ENCODE results near the gene RNF126.

The RNF126 gene

DNA sequence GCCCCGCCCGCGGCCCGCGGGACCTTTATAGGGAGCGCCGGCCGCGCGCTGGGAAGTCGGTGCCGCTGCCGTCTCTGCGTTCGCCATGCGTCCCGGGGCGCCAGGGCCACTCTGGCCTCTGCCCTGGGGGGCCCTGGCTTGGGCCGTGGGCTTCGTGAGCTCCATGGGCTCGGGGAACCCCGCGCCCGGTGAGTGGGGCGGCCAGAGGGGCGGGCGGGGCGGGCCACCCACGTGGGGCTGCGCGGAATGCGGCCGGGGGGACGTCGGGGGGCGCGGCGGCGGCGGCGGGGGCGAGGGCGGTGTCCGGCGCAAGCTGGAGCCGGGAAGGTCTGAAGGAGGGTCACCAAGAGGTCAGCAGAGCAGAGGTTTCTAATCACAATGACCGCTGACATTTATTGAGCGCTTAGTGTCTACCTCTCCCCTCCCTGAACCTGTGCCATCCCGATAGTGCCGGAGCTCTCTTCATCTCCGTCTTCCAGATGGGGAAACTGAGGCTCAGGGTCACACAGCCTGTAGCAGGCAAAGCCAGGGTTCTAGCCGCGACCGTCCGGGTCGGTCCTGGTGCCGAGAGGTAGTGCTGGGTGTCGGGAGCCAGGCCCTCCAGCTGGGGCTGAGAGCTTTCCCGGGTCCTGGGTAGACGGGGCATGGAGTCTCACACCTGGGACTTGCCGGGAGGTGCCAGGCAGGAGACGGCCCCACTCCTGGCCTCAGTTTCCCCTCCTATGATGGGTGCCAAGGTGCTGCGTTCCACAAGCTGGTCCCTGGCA, 13.5 kb upstream of the RNF126 start, which contains the start of gene FSTL3:
Gene FSTL3 (plus strand): TSS at position 54 of the 767 bp plus-strand sequence. CDS start 32 bp downstream, at position 86.
- Histone ChIP-seq H3K4me2 (ENCODE audit: low read length) (no peak within 1 kb of the TSS), H3K36me3 (ENCODE audit: control insufficient read depth, low read length) (no peaks in the 10 kb centered on the region), H3K9me3 (ENCODE audit: control insufficient read depth, insufficient read depth, low read length) (no peaks in the 10 kb centered on the region), H3K9me2 (replicated peaks; ENCODE audit: control insufficient read depth, low read length) (no peaks in the 10 kb centered on the region), H3F3A (ENCODE audit: control insufficient read depth, insufficient read depth) (0 out of 2 replicates have a peak, but pooled peaks cover 4% of the 10 kb centered on the region), H4K20me1 (ENCODE audit: control insufficient read depth, insufficient read depth, low read depth, low read length) (no peaks in the 10 kb centered on the region; the same call in 1 of the 2 replicates), H3K27ac (ENCODE audit: low read depth, low read length) (no peak within 1 kb of the TSS), H3K4me1 (ENCODE audit: control insufficient read depth, low read length) (peaks cover 17% of the 10 kb centered on the region), H3K4me3 (ENCODE audit: low read length) (no peak within 1 kb of the TSS), H3K27me3 (ENCODE audit: control insufficient read depth, low read length) (peaks cover 14% of the 10 kb centered on the region), H3K79me2 (ENCODE audit: control insufficient read depth, low read length) (peaks cover 5% of the 10 kb centered on the region; the same call in 1 of the 2 replicates)
- TF ChIP-seq, protein P1, sequence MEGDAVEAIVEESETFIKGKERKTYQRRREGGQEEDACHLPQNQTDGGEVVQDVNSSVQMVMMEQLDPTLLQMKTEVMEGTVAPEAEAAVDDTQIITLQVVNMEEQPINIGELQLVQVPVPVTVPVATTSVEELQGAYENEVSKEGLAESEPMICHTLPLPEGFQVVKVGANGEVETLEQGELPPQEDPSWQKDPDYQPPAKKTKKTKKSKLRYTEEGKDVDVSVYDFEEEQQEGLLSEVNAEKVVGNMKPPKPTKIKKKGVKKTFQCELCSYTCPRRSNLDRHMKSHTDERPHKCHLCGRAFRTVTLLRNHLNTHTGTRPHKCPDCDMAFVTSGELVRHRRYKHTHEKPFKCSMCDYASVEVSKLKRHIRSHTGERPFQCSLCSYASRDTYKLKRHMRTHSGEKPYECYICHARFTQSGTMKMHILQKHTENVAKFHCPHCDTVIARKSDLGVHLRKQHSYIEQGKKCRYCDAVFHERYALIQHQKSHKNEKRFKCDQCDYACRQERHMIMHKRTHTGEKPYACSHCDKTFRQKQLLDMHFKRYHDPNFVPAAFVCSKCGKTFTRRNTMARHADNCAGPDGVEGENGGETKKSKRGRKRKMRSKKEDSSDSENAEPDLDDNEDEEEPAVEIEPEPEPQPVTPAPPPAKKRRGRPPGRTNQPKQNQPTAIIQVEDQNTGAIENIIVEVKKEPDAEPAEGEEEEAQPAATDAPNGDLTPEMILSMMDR (IDR thresholded peaks at IDR 0.05; ENCODE audit: low read depth, low read length, poor library complexity, severe bottlenecking), result no peak
- TF ChIP-seq EZH2phosphoT487 (IDR thresholded peaks at IDR 0.05; ENCODE audit: borderline replicate concordance, low read length), result no peak

GRCh38 chr19:676007-676338, 13.0 kb upstream of the RNF126 start:
- Histone ChIP-seq H3K9me3 (ENCODE audit: control insufficient read depth, insufficient read depth, low read length) (no peaks in the 10 kb centered on the region), H3K27me3 (ENCODE audit: control insufficient read depth, low read length) (peaks cover 14% of the 10 kb centered on the region), H4K20me1 (ENCODE audit: control insufficient read depth, insufficient read depth, low read depth, low read length) (no peaks in the 10 kb centered on the region; the same call in 1 of the 2 replicates), H3K9me2 (replicated peaks; ENCODE audit: control insufficient read depth, low read length) (no peaks in the 10 kb centered on the region), H3K36me3 (ENCODE audit: control insufficient read depth, low read length) (no peaks in the 10 kb centered on the region), H3K4me3 (ENCODE audit: low read length) (no peak overlapping the region), H3K4me2 (ENCODE audit: low read length) (no peak overlapping the region), H3K79me2 (ENCODE audit: control insufficient read depth, low read length) (peaks cover 5% of the 10 kb centered on the region; the same call in 1 of the 2 replicates), H3K4me1 (ENCODE audit: control insufficient read depth, low read length) (peaks cover 12% of the 10 kb centered on the region), H3F3A (ENCODE audit: control insufficient read depth, insufficient read depth) (0 out of 2 replicates have a peak, but pooled peaks cover 4% of the 10 kb centered on the region), H3K27ac (ENCODE audit: low read depth, low read length) (no peak overlapping the region)
- no peak for TF ChIP-seq EZH2phosphoT487 (IDR thresholded peaks at IDR 0.05; ENCODE audit: borderline replicate concordance, low read length)
- TF ChIP-seq, protein P1 (IDR thresholded peaks at IDR 0.05; ENCODE audit: low read depth, low read length, poor library complexity, severe bottlenecking), result no peak

DNA sequence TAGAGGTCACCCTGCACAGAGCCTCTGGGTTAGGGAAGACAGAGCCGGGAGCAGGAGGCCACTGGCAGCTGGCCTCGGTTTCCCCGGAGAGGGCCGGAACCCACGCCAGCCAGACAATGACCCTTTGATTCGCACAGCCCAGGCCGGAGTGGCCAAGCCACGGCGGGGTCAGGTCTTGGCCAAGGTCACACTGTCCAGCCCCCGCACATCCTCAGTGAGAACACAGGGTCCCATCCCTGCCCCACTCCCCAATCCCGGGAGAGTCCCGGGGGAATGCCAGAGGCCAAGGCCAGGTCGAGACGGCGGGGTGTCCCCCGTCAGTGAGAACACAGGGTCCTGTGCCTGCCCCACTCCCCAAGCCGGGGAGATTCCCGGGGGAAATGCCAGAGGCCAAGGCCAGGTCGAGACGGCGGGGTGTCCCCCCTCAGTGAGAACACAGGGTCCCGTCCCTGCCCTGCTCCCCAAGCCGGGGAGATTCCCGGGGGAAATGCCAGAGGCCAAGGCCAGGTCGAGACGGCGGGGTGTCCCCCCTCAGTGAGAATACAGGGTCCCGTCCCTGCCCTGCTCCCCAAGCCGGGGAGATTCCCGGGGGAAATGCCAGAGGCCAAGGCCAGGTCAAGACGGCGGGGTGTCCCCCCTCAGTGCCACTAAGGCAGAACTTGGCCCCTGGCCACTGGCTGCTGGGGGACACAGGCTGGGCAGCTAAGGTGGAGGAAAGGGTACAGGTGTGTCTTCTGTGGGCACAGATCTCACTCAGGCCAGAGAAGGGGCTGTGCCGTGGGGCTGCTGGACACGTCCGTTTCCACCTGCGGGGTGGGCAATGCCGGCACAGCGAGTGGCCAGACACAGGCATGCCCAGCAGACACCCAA, 11.5 kb upstream of the RNF126 start:
- Histone ChIP-seq H3K9me3 (ENCODE audit: control insufficient read depth, insufficient read depth, low read length) (no peaks in the 10 kb centered on the region), H3K27me3 (ENCODE audit: control insufficient read depth, low read length) (peaks cover 14% of the 10 kb centered on the region), H4K20me1 (ENCODE audit: control insufficient read depth, insufficient read depth, low read depth, low read length) (no peaks in the 10 kb centered on the region; the same call in 1 of the 2 replicates), H3K9me2 (replicated peaks; ENCODE audit: control insufficient read depth, low read length) (no peaks in the 10 kb centered on the region), H3K27ac (ENCODE audit: low read depth, low read length) (no peak overlapping the region), H3K79me2 (ENCODE audit: control insufficient read depth, low read length) (peaks cover 4% of the 10 kb centered on the region; the same call in 1 of the 2 replicates), H3K4me2 (ENCODE audit: low read length) (no peak overlapping the region), H3K4me3 (ENCODE audit: low read length) (no peak overlapping the region), H3K4me1 (ENCODE audit: control insufficient read depth, low read length) (peaks cover 10% of the 10 kb centered on the region), H3K36me3 (ENCODE audit: control insufficient read depth, low read length) (no peaks in the 10 kb centered on the region), H3F3A (ENCODE audit: control insufficient read depth, insufficient read depth) (0 out of 2 replicates have a peak, but pooled peaks cover 4% of the 10 kb centered on the region)
- TF ChIP-seq, protein P1 (IDR thresholded peaks at IDR 0.05; ENCODE audit: low read depth, low read length, poor library complexity, severe bottlenecking), result no peak
- TF ChIP-seq EZH2phosphoT487 (IDR thresholded peaks at IDR 0.05; ENCODE audit: borderline replicate concordance, low read length), result no peak

All from DOHH2 (cell line).